DMS153 treated with DMSO at 0.1 percent for 48 hours (cell line): Measurements from ENCODE around the gene RFX3.

Source experiments
- DNase-seq: peaks from one replicate; lab custom pipeline; 2025; ENCODE audit not compliant: unreplicated experiment; lab: John Stamatoyannopoulos, UW

RFX3 gene

DNA sequence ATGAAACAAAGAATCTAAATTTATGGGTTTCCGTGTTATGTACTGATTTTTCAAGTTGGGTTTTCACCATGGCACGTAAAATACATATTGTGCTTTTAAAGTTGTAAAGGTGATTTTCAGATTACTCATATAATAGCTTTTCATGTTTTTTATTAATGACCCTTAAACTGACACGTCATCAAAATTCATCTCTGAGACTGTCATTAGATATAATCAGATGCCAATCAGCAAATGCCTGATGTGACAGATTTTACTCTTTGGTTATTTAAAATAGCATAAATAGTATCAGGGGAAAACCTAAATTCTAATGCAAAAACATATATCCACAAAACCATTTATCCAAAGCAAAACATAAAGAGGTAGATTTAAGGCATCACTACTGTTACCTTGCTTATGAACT lies 11.0 kb downstream of the RFX3 start:
- DNase-seq = no peak

GRCh38 chr9:3513265-3513818 lies 12.5 kb downstream of the RFX3 start:
- no peak for DNase-seq

DNA sequence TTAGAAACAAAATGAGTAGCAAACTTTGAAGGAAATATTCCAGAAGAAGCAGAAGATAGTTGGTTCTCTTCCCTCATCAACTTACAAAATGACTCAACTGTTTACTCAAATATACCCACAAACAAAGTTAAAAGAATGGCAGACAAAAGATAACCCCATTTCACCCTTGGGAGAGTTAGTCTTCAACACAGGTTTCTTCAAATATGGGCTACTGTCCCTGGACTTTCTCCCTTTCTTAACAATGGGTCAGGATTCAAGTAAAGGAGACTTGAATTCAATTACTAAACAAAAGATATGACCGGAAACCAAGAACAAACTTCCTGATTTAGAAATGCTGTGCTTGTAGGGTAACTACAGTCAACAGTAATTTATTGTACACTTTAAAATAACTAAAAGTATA lies 14.2 kb downstream of the RFX3 start:
- DNase-seq = peak; percentile 52

- no peak for DNase-seq
These were observed 15.0 kb downstream of the RFX3 start for GRCh38 chr9:3510796-3511195.

- DNase-seq = no peak
These were observed 15.9 kb downstream of the RFX3 start for GRCh38 chr9:3509926-3510325.

DNA sequence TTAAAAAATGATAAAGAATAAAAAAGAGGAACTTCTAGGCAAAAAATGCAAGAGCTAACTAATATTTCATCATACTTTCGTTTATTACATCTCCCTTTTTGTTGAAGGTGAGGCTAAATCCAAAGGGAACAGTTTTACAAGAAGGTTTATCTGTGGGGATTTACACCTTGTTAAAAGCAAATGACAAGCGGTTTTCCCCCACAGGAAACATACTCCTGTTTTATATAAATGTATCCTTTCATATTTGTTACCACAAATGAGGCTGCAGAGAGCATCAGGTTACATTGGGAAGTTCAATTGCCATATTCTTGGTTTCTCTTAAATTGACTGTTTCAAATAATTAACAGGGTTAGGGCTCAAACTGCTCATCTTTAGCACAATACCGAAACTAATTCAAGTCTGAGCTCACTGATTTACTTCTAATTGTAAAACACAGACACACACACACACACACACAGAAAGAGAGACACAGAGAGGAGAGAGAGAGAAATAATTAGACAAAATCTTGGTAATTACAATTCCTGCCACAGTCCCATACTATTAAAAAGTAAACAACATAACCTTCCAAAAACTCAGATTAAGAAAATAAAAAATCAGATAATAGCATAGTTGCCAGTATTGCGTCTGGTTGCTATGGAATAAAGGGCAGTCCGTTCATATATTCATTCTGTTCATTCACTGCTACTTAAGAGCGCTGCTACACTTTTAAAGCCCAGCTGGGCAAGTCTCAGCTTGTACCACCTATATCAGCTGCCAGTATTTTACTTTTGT lies 17.1 kb downstream of the RFX3 start:
- peak; percentile 85 for DNase-seq

DNA sequence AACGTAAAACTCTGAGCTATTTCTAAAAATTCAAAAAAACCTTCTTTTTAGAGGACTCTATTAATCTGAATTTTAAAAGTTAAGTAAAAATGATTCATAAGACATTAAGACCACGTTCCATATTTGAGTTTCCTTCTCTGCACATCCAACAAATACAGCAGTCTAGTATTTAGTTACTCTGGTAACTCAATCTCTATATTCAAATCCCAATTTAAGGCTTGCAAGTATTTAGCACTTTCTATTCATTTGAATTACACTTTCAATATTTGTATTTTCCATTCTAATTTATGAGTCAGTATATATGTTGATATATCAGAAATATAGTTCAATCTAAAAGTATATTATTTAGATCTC lies 17.7 kb downstream of the RFX3 start:
- no peak for DNase-seq

GRCh38 chr9:3507395-3508077 lies 18.3 kb downstream of the RFX3 start:
- no peak for DNase-seq

- DNase-seq = no peak
These were observed 19.6 kb downstream of the RFX3 start for GRCh38 chr9:3506164-3506563.

DNA sequence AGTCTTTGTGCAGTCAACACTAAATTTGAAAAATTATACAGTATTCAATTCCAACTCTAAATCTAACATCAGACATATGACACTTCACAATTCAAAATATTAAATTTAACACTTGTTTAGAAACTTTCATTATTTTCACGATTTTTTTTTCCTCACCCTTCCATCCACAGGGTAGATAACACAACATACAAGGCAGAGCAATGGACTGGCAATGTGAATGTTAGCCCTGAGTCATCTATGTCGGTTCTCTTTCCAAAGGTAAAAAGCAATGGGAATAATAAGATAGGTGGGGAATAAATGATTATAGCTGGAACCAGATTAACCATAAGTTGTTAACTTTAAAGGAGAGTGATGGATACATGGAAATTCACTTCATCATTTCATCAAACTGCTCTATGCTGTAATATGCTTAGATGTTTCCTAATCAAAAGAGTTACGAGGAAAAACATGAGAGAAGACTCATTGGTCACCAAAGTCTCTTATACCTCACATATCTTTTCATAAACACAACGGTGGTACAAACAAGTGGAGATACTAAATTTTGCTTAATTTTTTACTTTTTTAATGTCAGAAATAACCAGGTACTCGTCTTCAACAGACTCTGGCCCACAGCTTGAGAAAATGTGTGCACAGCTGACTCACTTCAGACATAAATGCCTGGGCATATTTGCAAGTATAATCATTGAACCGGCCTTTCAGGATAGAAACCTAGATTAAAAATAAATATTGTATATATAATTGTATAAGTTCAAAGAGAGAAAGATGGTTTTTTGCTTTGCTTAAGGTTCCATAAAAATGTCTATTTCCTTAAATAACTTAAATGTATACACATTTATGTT lies 23.0 kb downstream of the RFX3 start:
- DNase-seq = no peak

GRCh38 chr9:3500044-3500443 lies 25.8 kb downstream of the RFX3 start:
- no peak for DNase-seq

DNA sequence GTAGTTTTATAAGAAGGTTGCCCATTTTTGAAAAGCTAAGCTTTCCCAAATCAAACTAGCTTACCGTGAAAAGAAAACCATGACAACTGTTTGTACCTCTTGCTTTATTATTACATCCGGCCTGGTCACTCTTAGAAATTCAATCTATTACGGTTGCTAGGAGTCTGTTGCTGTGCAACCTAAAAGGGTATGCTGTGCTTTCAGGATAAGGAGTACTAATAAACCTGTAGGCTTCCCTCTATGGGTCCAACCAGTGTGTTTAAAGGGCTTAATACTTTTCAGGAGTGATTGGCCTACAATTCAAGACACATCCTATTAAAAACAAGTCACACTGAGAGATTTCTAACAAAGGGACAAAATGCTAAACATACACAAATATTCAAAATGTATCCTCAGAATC lies 27.1 kb downstream of the RFX3 start:
- peak; percentile 77 for DNase-seq

DNA sequence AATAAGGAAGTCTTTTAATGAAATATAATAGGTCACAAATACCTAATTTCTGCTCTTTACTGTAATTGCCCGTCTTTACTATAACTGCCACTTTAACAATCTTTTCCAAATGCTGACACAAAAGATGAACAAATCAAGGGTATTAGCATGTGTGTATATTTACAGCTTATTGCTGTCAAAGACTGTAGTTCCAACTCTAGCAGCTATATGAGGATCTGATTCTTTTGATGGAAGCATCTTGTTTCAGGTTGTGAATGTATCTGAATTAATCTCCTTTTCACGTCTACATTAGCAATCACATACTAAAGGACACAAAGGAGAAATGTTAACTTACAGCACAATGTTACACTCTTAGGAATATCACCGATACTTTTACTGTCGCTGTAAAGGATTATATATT lies 27.9 kb downstream of the RFX3 start:
- DNase-seq = no peak

DNA sequence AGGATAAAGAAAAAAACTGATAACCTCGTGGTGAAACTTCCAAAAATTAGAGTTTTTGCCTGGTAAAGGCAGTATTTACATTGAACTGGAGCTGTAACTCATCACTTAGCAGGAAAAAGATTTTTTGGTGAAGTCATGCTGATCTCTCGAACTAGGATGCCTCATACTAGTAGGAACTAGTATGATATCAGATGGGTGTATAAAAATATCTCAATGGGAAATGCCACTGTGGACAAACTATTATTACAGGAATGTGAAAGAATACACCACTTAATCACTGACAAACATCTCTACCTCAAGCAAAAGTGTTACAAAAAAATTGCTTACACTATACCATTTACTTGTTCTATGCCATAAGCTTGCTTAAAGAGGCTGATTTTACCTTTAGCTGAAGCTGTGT lies 28.4 kb downstream of the RFX3 start:
- DNase-seq = no peak

DNA sequence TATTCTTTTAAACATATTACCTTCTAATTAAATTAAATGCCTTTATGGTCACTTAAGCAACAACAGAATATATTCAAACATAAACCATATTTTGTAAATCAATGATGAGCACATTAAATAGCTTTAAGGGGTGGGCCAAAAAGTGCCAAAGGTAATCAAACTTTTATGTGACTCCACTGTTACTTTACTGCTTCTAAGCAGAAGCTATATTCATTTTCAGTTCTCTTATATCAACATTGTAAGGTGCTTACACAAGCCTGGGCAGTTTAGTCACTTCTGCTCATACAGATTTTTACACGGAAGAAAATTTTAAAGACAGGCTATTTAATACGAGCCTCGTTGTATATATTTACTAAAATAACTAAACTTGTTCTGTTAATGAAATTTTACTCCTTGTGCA lies 29.9 kb downstream of the RFX3 start:
- no peak for DNase-seq

DNA sequence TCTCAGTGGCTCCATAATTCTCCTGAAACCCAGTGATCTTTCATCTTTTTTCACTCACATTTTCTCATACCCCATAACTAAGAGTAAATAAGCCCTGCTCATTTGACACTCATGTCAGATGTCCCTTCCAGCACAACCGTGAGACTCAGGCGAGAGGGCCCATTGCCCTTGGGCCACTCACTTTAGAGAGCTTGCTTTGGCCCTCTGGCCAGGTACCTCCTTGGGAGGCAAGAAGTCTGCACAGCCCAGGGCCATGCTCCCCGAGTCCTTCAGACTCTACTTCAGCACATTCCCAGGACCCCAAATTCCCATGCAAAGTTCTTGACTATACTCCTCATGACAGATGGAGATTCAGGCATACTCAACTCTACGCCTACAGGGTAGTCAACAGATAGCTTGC lies 33.6 kb downstream of the RFX3 start:
- DNase-seq = no peak

- DNase-seq = no peak
These were observed 34.4 kb downstream of the RFX3 start for GRCh38 chr9:3491450-3491849.

DNA sequence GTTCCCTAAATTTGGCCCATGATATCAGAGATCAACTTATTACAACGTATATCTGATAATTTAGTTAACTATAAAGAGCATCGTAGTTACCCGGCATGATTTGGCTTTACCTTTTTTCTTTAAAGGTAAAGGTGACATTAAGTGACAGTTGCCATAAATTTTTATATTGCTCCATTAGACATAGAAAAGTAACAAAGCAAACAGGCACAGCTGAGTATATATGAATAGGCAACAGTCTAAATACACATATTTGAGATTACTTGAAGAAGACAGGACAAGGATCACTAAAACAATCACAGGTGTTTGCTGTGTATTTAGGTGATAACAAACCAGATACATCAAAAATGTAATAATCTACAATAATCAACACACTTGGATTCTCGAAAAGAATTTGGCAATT lies 34.8 kb downstream of the RFX3 start:
- DNase-seq = no peak

DNA sequence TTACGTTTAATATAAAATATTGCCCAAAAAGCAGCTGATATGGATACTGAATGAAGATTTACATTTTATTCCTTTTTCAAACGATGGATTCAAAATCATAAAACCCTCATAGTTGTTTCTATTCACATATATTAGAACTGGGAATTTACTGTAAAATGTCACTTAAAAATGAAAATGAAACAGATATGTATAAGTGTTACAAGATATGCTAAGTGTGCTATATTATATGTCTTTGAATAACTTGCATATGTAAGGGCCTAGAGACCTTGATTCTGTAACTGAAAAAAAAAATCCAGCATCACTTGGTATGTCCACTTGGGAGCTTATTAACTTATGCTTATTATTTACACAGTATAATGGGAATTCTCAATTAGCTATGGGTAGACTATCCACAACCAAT lies 43.2 kb downstream of the RFX3 start:
- no peak for DNase-seq

GRCh38 chr9:3480353-3480655 lies 45.5 kb downstream of the RFX3 start:
- no peak for DNase-seq

GRCh38 chr9:3479514-3480352 lies 46.1 kb downstream of the RFX3 start:
- no peak for DNase-seq
